ENCODE data around the gene SEMA5B. TPM values are rescaled to one million over a fixed set of nuclear protein-coding genes. Genes with fewer than 3 reads are reported as not detected.
A peak's percentile ranks its signal among the peaks of the same experiment; 100 is the strongest.

Gene SEMA5B
- polyA plus RNA-seq, 1 of the 3 experiments (the other 2 are of a cell fraction): 0.43 TPM

- TF ChIP-seq GABPA (IDR thresholded peaks at IDR 0.05; ENCODE audit: low read depth): no peak
- no peak for TF ChIP-seq TAF1 (IDR thresholded peaks at IDR 0.05; ENCODE audit: borderline replicate concordance, low read depth, low read length)
- TF ChIP-seq MXI1 (IDR thresholded peaks at IDR 0.05; ENCODE audit: low read depth, low read length): no peak
- no peak for TF ChIP-seq RCOR1 (IDR thresholded peaks at IDR 0.05; ENCODE audit: low read length)
- no peak for TF ChIP-seq RAD21 (IDR thresholded peaks at IDR 0.05; ENCODE audit: low read length)
- TF ChIP-seq ELF1 (IDR thresholded peaks at IDR 0.05): no peak
- TF ChIP-seq PBX3 (IDR thresholded peaks at IDR 0.05): no peak
- TF ChIP-seq SMC3 (IDR thresholded peaks at IDR 0.05; ENCODE audit: low read depth, low read length): no peak
- no peak for TF ChIP-seq RFX5 (IDR thresholded peaks at IDR 0.05; ENCODE audit: low read length)
Observed at GRCh38 chr3:122991236-122991985, 36.2 kb downstream of the SEMA5B start (continued).

- Histone ChIP-seq H3F3A (replicated peaks; ENCODE audit: insufficient read depth) (no peaks in the 10 kb centered on the region), H3K9me2 (no peaks in the 10 kb centered on the region), H3K4me3 (ENCODE audit: low read depth in 2 of 2, low read length in 1 of 2) (no peak overlapping the region), H2AFZ (ENCODE audit: low read depth) (no peak overlapping the region), H3K27ac (ENCODE audit: low read depth in 2 of 2, low read length in 1 of 2) (no peak overlapping the region), H3K9me3 (no peaks in the 10 kb centered on the region), H3K27me3 (ENCODE audit: insufficient read depth) (peaks cover 13% of the 10 kb centered on the region; the same call in 1 of the 2 replicates), H3K36me3 (replicated peaks in 1 of 2; ENCODE audit: control insufficient read depth in 1 of 2, insufficient read depth in 2 of 2, low read length in 1 of 2) (no peaks in the 10 kb centered on the region), H3K9ac (no peak overlapping the region), H4K20me1 (ENCODE audit: insufficient read depth) (no peaks in the 10 kb centered on the region), H3K79me2 (ENCODE audit: insufficient read depth) (no peaks in the 10 kb centered on the region), H3K4me2 (no peak overlapping the region), H3K4me1 (ENCODE audit: control insufficient read depth in 1 of 2, insufficient read depth in 2 of 2, low read depth in 1 of 2, low read length in 1 of 2) (peaks cover 0 to 43% of the 10 kb centered on the region in 2 experiments; a peak in 1 of 4 replicates)
- ChIA-PET POLR2A (no interaction called here), CTCF (interaction anchor here (0.6 kb wide), 1 partner anchor 46 kb away, joined by 3 read pairs; no protein-coding TSS in a partner anchor)
- no peak for DNase-seq
- WGBS (ENCODE audit: low lambda C conversion rate): 43% methylated on average over 4 of the region's 4 CpGs
- TF ChIP-seq GATA2 (CRISPR knock-in tag; IDR thresholded peaks at IDR 0.05): 0 out of 2 replicates have a peak, but pooled peaks have one; percentile 28
- no peak for TF ChIP-seq RFX5 (IDR thresholded peaks at IDR 0.05; ENCODE audit: low read length)
Observed at GRCh38 chr3:122989856-122990575, 37.5 kb downstream of the SEMA5B start.

GRCh38 chr3:122988508-122988907 lies 39.1 kb downstream of the SEMA5B start:
- Histone ChIP-seq H3K4me2 (no peak overlapping the region), H3K4me3 (ENCODE audit: low read depth in 2 of 2, low read length in 1 of 2) (no peak overlapping the region), H4K20me1 (ENCODE audit: insufficient read depth) (no peaks in the 10 kb centered on the region), H3K4me1 (ENCODE audit: control insufficient read depth in 1 of 2, insufficient read depth in 2 of 2, low read depth in 1 of 2, low read length in 1 of 2) (peaks cover 0 to 41% of the 10 kb centered on the region in 2 experiments; a peak in 1 of 4 replicates), H3F3A (replicated peaks; ENCODE audit: insufficient read depth) (no peaks in the 10 kb centered on the region), H3K9me3 (no peaks in the 10 kb centered on the region), H3K36me3 (replicated peaks in 1 of 2; ENCODE audit: control insufficient read depth in 1 of 2, insufficient read depth in 2 of 2, low read length in 1 of 2) (no peaks in the 10 kb centered on the region), H2AFZ (ENCODE audit: low read depth) (no peak overlapping the region), H3K9ac (no peak overlapping the region), H3K79me2 (ENCODE audit: insufficient read depth) (no peaks in the 10 kb centered on the region), H3K27ac (ENCODE audit: low read depth in 2 of 2, low read length in 1 of 2) (no peak overlapping the region), H3K9me2 (no peaks in the 10 kb centered on the region), H3K27me3 (ENCODE audit: insufficient read depth) (peaks cover 13% of the 10 kb centered on the region; the same call in 1 of the 2 replicates)
- 18% methylated on average over 5 of the region's 5 CpGs for WGBS (ENCODE audit: low lambda C conversion rate)
- POLR2A ChIA-PET: interaction anchor here (0.8 kb wide), 1 partner anchor 13 kb away, joined by 3 read pairs; no protein-coding TSS in a partner anchor
- peak; percentile 61 for DNase-seq
- CTCF ChIA-PET: interaction anchor here (0.6 to 1.7 kb wide), 10 partner anchors 10 to 1442 kb away, joined by 3 to 6 read pairs (median 4); partner anchors contain the start of gene SEMA5B
- TF ChIP-seq RCOR1 (IDR thresholded peaks at IDR 0.05; ENCODE audit: low read length) (peak; percentile 67; the same call in 1 of the 2 replicates), MEF2A (IDR thresholded peaks at IDR 0.05; ENCODE audit: borderline replicate concordance, low read depth) (no peak), YY1 (IDR thresholded peaks at IDR 0.05; ENCODE audit: low read depth) (no peak), USF1 (IDR thresholded peaks at IDR 0.05; ENCODE audit: borderline replicate concordance, low read depth) (no peak), GATA2 (CRISPR knock-in tag; IDR thresholded peaks at IDR 0.05) (peak; percentile 68), CHD2 (IDR thresholded peaks at IDR 0.05; ENCODE audit: low read length, partially characterized antibody) (no peak), EP300 (IDR thresholded peaks at IDR 0.05; ENCODE audit: borderline replicate concordance in 1 of 2, low read depth in 1 of 2, low read length in 1 of 2) (peak in 1 of 2 experiments; percentile 73; a peak in 1 of 4 replicates), FOXJ3 (CRISPR knock-in tag; IDR thresholded peaks at IDR 0.05) (no peak)
